ENCODE results near the gene CASP12.
"Not testable (repeated sequence)": the region's sequence is repeated elsewhere in the genome, so short reads cannot be mapped to it uniquely, and the experiment has no call there.

The CASP12 gene
- total RNA-seq, result 0.41 to 0.70 reads per million in 2 donors

DNA sequence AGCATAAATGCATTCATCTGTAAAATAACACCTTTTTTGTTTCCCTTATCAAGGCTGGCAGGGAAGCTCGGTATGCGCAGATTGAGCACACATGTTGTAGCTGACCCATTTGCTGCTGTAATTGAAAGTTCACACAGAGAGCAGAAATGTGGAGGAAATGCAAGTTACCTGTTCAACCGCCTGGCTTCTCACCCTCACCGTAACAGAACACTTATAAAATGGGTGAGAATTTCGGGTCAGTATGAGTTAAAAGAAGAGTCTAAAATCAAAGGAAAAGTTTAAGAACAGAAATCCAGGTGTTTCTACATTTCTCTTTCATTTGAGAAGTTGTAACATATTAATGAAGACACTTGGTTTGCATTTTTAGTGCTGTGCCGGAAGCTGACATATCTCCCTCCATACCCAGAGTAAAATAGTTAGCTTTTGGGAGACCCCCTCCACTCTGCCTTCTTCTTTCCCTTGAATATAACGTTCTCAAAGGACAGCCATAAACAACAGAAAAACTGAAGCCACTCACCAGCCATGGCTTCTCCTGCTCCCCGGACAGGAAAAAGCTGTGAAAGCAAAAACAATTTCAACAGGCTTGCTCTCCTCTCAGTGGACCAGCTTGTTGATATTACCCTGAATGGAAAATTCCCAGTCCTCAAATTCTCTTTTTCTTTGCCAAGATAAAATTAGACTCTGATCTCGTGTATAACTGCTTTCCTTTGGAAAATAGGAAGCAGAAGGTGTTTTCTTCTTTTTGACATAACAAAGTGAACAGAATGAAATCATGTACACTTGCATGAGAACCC is at the start of gene CASP12:
Gene CASP12, minus strand, starts transcription at position 570 of the 794 bp plus-strand sequence.
- DNase-seq, result no peak

DNA sequence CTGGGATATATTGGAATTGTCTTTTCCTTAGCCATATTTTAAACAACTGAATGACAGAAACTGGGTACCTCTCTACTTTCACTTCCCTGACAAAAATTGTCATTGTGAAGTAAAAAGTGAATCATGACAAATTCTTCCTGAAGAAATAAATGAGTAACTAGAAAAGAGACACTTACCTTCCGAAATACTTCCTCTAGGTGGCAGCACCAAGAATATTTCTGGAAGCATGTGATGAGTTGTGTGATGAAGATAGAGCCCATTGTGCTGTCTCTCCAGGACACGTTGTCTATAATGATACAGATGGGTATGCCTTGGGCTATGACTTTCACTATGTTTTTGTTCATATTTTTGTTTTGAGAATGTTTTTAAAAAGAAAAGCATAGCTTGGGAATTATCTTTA is 48.6 kb upstream of the CASP12 start:
- no peak for DNase-seq

GRCh38 chr11:104944076-104944475 is 45.8 kb upstream of the CASP12 start:
- no peak for DNase-seq

- no peak for DNase-seq
Observed at GRCh38 chr11:104943561-104943960, 45.3 kb upstream of the CASP12 start.

- no peak for DNase-seq
Observed at GRCh38 chr11:104934594-104934993, 36.3 kb upstream of the CASP12 start.

DNA sequence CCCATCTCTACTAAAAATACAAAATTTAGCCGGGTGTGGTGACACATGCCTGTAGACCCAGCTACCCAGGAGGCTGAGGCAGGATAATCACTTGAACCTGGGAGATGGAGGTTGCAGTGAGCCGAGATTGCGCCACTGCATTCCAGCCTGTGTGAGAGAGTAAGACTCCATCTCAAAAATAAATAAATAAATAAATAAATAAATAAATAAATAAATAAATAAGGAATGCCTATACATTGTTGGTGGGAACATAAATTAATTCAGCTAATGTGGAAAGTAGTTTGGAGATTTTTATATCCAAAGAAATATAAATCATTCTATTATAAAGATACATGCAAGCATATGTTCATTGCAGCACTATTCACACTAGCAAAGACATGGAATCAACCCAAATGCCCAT is 35.8 kb upstream of the CASP12 start:
- not testable (repeated sequence) for DNase-seq

- DNase-seq, result no peak
Observed at GRCh38 chr11:104928811-104929210, 30.6 kb upstream of the CASP12 start.

DNA sequence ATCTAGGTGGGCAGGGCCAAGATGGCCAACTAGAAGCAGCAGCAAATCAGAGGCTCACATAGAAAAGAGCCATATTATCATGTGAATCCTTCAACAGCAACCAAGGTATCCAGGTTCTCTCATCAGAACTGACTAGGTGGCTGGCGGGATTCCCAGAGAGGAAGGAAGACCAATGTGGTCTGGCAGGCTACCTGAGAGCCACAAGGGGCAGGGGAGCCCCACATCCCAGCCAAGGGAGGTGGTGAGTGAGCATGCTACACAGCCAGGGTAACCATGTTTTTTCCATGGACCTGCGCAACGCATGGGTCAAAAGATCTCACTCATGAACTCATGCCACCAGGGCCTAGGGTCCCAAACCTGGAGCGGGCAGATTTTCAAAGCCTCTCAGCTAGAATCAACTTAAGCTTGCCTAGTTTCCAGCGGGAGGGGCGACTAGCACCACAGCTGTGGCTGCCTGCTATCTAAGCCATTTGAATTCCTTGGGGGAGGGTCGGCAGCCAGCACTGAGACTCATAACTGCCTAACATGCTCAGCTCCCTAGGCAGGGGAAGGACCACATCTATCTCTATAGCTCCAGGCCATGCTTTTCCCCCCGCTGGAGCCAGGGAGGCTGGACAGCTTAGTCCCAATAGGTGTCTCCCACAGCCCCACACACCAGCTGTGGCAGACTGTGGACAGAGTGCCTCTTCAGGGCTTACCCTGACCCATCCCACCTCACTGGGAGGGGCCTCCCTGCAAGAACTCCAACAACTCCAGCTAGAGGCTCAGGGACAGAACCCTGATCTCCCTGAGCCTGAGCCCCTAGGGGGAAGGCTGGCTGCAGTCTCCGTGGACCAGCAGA is 28.7 kb upstream of the CASP12 start:
- DNase-seq, result no peak

GRCh38 chr11:104925850-104926249 is 27.6 kb upstream of the CASP12 start:
- DNase-seq, result no peak

DNA sequence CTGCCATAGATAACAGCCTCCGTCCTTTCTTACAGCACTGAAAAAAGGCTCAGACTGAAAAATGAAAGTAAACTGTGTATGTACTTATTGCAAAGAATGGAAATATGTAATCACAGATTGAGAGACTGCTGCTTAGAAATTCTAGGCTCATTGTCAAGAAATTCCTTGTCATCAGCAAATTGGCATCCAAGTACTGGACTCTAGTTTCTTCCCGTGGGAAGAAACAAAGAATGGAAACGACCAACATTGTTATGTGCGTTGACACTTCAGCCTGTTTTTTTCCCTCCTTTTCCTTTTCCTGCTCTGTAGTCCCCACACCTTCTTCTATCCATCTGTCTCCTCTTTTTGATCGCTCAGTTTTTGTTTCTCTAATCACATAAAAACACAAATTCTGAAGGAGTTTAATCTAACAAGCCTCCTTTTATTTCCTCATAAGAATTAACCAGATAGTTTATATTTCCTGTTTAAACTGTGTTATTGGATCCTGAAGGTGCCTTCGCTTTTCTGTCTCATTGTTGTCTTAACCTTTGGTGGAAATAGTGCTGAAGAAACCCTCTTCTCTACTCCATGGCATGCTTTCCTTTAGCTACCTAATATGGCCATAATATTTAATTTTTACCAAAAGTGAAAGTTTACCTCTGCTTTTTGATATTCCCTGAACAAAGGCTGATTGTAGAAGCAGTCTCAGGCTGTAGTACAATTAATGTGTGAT is 20.0 kb upstream of the CASP12 start:
- no peak for DNase-seq

DNA sequence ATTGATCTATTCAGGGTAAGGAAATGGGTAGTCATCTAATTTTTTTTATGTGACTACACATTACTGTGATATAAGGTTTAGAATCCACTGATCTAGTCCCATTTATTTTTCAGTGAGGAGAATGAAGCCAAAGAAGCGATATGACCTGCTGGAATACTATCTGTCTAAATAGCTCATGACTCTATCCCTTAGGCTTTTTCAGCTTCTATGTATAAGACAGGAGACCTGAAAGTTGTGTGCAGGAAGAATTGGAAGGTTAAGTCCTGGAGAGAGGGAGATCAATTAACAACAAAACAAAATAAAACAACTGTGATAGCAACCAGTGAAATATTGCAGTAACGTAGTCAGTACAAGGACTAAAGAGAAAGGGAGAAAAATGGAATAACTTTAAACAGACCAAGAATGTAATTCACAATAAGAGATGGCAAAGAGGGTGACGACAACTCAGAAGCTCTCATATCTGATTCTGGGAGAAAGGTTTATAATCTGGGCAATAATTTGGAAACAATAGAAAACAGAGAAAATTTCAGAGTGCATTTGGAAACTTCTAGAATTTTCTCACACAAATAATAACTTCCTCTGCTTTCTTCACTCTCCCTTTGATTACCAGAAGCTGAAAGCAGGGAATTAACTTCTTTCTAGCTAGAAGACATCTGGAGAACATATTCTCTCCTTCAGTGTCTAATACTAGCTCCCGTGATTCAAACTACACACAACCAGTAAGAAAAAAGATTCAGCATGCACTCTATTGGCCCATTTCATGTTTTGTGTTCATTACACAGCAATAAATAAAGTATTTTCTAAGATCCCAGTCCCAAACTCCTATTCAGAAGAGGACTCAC is 19.2 kb upstream of the CASP12 start:
- DNase-seq, result no peak

DNA sequence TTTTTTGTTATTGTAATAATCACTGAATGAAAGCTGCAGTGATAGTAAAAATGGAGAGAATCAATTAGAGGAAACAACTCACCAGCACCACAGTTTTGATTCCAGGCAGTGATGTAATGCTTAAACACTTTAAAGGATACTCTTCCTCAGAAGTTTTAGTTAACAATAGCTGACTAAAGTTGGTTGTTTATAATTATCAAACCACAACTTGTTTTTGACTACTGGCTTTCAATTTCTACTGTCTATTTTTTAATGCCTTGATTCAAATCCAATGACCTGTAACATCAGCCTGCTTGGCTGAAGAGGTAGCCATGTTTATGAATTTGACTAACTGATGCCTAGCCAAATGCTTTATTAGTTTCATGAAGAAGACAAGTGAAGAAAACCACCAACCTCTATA is 18.2 kb upstream of the CASP12 start:
- DNase-seq, result no peak

DNA sequence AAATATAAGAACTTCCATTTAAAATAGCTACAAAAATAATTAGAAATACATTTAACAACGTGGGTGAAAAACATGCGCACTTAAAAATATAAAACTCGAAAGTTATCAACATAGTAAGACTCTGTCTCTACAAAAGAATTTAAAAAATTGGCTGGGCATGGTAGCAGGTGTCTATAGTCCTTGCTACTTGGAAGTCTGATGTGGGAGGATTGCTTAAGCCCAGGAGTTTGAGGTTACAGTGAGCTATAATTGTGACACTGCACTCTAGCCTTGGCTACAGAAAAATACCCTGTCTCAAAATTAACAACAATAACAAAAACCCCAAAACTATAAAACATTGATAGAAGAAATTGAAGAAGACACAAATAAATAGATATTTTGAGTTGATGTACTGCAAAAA is 13.8 kb upstream of the CASP12 start:
- no peak for DNase-seq

DNA sequence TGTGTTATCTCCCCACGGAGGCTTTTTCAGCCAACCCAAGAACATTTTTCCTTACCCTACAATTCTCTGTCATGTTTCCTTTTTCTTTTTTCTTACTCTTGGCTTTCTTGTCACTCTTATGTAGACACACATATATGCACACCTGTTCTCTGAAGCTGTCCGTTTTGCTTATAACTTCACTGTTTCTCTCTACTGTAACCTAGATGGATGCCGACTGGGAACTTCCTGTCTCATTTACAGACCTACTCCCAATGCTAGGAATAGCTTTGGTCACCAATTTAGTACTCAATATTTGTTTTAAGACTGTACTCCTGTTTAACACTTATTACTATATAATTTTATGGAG is 9.9 kb upstream of the CASP12 start:
- DNase-seq, result no peak

DNA sequence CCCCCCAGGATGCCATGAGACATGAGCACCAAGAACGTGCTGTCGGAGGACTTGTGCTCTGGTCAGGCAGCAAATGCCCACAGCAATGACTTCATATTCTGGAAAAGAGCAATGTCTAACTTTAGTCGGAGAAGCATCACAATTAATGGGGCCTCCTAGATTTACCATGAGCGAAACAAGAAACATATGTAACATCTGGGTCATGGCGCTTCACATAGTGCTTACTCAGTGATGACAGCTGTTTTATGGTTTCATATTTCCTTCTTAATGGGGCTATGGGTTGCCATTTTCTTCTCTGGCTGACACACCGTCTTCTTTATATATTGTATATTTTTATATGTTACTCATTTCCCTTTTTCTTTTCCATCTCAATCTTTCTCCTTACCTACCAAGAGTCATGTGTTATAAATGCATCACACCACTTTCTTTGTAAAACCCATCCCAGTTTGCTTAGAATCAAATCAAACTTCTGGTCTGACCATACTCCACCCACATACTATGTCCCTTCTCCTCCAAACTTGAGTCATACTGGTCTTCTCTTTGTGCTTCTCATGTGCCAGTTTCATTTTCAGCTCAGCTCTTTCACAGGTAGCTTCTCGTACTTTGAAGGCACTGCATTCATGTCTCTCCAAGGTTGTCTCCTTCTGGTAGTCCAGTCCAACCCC is 9.4 kb upstream of the CASP12 start:
- no peak for DNase-seq

- DNase-seq, result no peak
Observed at GRCh38 chr11:104905271-104905670, 7.0 kb upstream of the CASP12 start.

GRCh38 chr11:104899226-104899625 is 966 bp upstream of the CASP12 start:
- DNase-seq, result no peak

GRCh38 chr11:104898685-104899013 is 389 bp upstream of the CASP12 start:
- DNase-seq, result no peak

GRCh38 chr11:104895634-104896033 is 2.6 kb downstream of the CASP12 start:
- no peak for DNase-seq

- DNase-seq, result no peak
Observed at GRCh38 chr11:104893876-104894275, 4.4 kb downstream of the CASP12 start.

- no peak for DNase-seq
Observed at GRCh38 chr11:104892723-104893511, 5.3 kb downstream of the CASP12 start.

Measured in activated gamma-delta T cell (primary cell).